ENCODE data around the gene NDUFB11.

The NDUFB11 gene

DNA sequence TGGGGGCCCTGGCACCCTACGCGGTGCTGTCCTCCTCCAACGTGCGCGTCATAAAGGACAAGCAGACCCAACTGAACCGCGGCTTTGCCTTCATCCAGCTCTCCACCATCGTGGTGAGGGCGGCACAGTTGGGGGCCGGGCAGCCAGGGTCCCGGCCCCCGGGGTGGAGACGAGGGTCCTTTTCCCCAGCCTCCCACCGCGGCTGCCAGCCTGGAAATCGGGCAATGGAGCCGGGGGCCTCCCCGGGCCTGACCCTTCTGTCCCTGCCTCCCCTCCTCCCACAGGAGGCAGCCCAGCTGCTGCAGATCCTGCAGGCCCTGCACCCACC, 35.4 kb upstream of the NDUFB11 start:
- H3K36me3 Mint-ChIP-seq (ENCODE audit: low read depth), result peaks cover 22% of the 10 kb centered on the region
- H3K27me3 Mint-ChIP-seq, result no peaks in the 10 kb centered on the region
- no peaks in the 10 kb centered on the region for H3K9me3 Mint-ChIP-seq

DNA sequence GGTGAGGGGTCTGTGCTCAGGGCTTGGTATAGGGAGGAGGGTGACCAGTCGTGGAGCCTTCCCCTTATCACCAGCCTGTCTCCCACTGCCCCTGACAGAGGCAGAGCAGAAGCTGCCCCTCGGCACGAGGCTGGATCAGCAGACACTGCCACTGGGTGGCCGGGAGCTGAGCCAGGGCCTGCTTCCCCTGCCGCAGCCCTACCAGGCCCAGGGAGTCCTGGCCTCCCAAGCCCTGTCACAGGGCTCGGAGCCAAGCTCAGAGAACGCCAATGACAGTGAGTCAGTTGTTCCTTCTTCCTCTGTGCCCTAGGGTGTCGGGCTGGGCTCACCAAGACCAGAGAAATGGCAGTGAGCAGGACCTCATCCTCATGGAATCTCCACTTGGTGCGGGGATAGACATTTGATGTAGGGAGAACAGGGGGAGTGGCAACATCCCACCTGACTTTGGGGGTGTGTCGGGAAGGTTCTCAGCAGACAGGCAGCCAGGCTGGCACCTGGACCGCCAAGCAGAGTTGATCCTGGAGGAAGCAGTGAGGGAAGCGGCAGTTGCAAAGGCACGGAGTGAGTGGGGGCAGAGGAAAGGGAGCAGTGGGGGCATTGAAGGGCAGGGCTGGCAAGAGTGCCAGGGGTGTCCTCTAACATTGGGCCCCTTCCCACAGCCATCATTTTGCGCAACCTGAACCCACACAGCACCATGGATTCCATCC, 34.9 kb upstream of the NDUFB11 start:
- H3K9me3 Mint-ChIP-seq, result no peaks in the 10 kb centered on the region
- H3K4me1 Mint-ChIP-seq (ENCODE audit: low read depth), result peaks cover 2% of the 10 kb centered on the region
- H3K36me3 Mint-ChIP-seq (ENCODE audit: low read depth), result peaks cover 22% of the 10 kb centered on the region
- H3K27me3 Mint-ChIP-seq, result no peaks in the 10 kb centered on the region
- H3K4me3 Mint-ChIP-seq, result no peak overlapping the region
- no peak overlapping the region for H3K27ac Mint-ChIP-seq

More for the DNA sequence above, 35.4 kb upstream of the NDUFB11 start:
- no peak overlapping the region for H3K27ac Mint-ChIP-seq
- H3K4me1 Mint-ChIP-seq (ENCODE audit: low read depth), result peaks cover 2% of the 10 kb centered on the region
- H3K4me3 Mint-ChIP-seq, result no peak overlapping the region

DNA sequence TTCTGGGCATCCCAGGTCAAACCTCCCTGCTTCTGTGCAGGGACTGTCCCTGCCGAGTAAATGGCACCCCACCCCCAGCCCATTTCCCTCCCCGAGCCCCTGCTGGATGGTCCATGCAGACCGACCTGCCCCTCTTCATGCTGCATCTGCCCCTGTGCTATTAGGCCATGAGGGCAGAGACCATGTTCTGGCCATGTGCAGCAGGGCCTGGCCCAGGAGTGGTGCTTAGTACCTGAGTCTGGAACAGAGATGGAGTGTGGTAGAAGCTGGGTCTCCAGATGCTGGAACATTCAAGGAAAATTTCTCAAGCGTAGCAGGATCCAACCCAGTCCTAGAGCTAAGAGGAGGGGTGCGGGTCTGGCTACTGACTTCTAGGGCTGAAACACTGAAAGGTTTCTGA, 33.8 kb upstream of the NDUFB11 start:
- Mint-ChIP-seq H3K9me3 (no peaks in the 10 kb centered on the region), H3K27me3 (no peaks in the 10 kb centered on the region), H3K4me3 (no peak overlapping the region), H3K27ac (no peak overlapping the region), H3K4me1 (ENCODE audit: low read depth) (peaks cover 2% of the 10 kb centered on the region), H3K36me3 (ENCODE audit: low read depth) (peaks cover 22% of the 10 kb centered on the region)

DNA sequence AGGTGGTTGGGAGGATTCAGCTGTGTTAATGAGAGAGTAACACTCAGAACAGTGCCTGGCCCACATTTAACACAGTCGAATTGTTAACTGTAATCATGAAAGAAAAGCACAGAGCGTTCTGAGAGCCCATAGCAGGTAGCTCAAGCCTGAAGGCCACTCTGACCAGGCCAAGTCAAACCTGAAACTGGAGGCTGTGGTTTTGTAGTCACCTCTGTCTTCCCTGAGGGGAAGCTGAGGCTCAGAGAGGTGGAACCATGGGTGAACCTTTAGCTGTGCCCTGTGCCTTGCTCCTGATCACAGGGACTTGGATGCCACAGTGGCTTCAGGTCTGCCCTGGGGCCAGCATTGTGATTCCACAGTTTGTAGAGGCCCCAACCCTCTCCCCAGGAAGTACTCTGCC, 32.6 kb upstream of the NDUFB11 start:
- Mint-ChIP-seq H3K4me3 (no peak overlapping the region), H3K27me3 (no peaks in the 10 kb centered on the region), H3K27ac (no peak overlapping the region), H3K4me1 (ENCODE audit: low read depth) (peaks cover 2% of the 10 kb centered on the region), H3K36me3 (ENCODE audit: low read depth) (peaks cover 31% of the 10 kb centered on the region), H3K9me3 (no peaks in the 10 kb centered on the region)

DNA sequence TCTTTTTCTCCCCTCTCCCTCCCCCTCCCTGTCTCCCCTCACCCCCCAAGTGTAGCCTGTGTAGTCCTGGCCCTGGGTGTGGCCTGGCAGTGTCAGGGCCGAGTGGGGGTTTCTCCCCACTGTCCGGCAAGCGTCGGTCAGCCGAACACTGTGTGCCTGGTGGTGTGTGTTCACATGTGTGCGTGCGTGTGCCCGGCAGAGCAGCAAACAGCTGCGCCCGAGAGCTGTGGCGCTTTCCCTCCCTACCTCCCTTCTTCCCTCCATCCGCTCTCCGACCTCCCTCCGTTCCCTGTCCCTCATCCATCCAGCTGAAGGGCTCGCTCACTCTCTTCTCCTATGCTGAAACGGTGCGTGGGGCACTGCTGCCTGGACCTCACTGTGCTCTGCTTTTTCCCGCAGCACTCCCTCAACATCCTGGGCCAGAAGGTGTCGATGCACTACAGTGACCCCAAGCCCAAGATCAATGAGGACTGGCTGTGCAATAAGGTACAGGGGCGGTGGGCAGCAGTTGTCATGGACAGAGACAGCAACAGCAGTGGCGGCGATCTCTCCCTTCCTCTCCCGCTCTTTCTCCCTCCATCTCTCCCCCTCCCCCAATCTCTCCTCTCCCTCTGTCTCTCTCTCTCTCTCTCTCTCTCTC, 31.7 kb upstream of the NDUFB11 start:
- Mint-ChIP-seq H3K27me3 (no peaks in the 10 kb centered on the region), H3K9me3 (no peaks in the 10 kb centered on the region), H3K27ac (no peak overlapping the region), H3K4me1 (ENCODE audit: low read depth) (peaks cover 2% of the 10 kb centered on the region), H3K4me3 (no peak overlapping the region), H3K36me3 (ENCODE audit: low read depth) (peaks cover 36% of the 10 kb centered on the region)

DNA sequence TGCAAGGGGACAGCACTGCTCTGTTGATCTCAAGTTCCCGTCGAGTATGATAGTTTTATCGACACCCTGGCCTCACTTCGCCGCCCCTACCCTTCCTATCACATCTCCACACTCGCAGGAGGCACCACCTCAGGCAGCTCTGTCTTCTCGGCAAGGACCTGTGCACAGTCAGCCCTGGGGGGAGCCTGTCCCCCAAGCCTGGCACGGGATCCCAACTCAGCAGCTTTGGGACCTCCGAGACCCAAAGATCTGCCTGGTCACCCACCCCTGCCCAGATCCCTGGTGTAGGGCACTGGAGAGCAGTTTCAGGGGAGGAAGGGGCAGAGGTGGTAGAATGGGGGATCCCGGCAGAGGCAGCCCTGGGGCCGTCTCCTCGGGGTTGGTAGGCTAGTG, 31.1 kb upstream of the NDUFB11 start:
- Mint-ChIP-seq H3K27ac (no peak overlapping the region), H3K4me3 (no peak overlapping the region), H3K27me3 (no peaks in the 10 kb centered on the region), H3K4me1 (ENCODE audit: low read depth) (peaks cover 2% of the 10 kb centered on the region), H3K36me3 (ENCODE audit: low read depth) (peaks cover 36% of the 10 kb centered on the region), H3K9me3 (no peaks in the 10 kb centered on the region)

DNA sequence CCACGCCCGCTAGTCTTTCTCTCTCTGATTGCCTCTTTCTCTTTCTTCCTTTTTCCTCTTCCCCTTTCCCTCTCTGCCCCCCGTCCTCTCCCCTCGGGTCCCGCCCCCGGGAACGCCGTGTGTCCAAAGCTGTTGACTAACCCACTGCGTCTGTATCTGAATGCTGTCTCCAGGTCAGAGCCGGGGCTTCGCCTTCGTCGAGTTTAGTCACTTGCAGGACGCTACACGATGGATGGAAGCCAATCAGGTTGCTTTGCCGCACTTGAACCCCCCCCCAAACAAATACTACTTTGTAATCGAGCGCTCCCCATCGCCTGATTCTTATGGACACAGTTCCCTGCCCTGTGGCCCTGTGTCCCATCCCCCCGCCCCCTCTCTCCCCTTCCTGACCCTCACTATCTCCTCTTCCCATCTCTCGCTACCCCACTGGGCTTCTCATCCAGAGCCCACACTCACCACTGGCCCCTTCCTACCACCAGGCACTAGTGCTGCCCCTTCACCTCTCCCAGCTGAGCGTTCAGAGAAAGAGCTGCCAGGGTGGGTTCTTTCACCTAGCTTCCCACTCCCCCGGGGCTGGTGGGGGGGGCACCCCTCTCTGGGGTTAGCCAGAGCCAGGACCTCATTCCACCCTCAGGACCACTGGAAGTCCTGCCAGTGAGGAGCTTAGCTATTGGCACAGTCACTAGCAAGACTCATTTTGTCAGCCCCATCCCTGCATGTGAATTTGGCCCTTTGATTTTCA, 30.5 kb upstream of the NDUFB11 start:
- Mint-ChIP-seq H3K27me3 (no peaks in the 10 kb centered on the region), H3K9me3 (no peaks in the 10 kb centered on the region), H3K27ac (no peak overlapping the region), H3K4me3 (no peak overlapping the region), H3K36me3 (ENCODE audit: low read depth) (peaks cover 36% of the 10 kb centered on the region), H3K4me1 (ENCODE audit: low read depth) (peaks cover 2% of the 10 kb centered on the region)

DNA sequence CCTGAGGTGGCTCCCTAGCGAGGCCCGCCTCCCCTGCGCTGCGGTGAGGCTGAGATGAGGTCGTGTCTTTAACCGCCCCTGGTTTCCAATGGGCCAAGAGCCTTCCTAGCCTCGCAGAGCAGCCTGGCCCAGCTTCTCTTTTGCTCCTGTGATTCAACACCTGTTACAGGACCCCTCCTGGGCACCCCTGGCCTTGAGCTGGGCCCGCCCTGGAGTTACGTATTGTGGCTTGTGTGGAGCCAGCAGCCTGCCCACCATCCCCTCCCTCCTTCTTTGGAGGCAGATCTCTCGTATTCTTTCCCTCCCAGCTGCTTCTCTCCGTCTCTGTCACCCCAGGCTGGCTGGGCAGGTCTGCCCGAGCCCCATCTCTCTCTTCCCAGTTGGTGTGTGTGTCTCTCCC, 29.9 kb upstream of the NDUFB11 start:
- H3K36me3 Mint-ChIP-seq (ENCODE audit: low read depth), result peaks cover 33% of the 10 kb centered on the region
- H3K27me3 Mint-ChIP-seq, result no peaks in the 10 kb centered on the region
- H3K27ac Mint-ChIP-seq, result no peak overlapping the region
- H3K4me1 Mint-ChIP-seq (ENCODE audit: low read depth), result peaks cover 2% of the 10 kb centered on the region
- no peak overlapping the region for H3K4me3 Mint-ChIP-seq
- no peaks in the 10 kb centered on the region for H3K9me3 Mint-ChIP-seq

DNA sequence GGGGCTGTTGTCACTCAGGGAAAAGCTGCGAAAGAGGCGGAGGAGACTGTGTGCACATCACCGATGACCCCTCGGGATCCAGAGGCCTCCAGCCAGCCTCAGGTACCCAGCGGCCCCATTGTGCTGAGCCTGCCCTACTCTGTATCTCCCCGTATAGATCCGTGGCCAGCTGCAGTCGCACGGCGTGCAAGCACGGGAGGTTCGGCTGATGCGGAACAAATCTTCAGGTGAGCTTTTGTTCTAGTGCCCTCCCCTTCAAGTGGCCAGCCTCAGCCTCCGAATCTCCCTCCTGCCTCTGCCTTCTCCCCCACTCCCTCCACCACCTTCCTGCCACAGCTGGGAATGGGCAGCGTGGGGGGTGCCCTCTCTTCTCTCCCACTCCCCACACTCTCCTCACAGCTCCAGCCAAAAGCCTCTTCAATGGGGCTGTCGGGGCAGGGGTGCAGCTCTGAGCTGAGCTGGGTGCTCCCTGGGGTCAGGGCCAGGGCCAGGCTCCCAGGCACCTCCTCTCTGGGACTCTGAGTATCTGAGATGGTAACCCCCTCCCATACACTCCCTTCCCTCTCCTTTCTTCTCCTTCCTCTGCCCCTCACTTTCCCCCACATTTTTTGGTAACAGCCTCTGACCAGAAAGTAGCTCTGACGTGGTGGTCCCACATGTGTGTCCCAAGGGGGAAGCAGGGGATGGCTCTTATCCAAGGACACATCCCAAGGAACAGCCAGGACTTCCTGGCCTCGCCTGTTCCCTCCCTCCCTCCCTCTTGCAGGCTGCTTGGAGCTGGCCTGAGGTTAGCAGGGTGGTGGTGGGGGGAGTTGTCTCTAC, 28.7 kb upstream of the NDUFB11 start:
- H3K27me3 Mint-ChIP-seq, result no peaks in the 10 kb centered on the region
- H3K4me3 Mint-ChIP-seq, result no peak overlapping the region
- no peaks in the 10 kb centered on the region for H3K9me3 Mint-ChIP-seq
- H3K4me1 Mint-ChIP-seq (ENCODE audit: low read depth), result peaks cover 2% of the 10 kb centered on the region
- peaks cover 26% of the 10 kb centered on the region for H3K36me3 Mint-ChIP-seq (ENCODE audit: low read depth)
- H3K27ac Mint-ChIP-seq, result no peak overlapping the region

DNA sequence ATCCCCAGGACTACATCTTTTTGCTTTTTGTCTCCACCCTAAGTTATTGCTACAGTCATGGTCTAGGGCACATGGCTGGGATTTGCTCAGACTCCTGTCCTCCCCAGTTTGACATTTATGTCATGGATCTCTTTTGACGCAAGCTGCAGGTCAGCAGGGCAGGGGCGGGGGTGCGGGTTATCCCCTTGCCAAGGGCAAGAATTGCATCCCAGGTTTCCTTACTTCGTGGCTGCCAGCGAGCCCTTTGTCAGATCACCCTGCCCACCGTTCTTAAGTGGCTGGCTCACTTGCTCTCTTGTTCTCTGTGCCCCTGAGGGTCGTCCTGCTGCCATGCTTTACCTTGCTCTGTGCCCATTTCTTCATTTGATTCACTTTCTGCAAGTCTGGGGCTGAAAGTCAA, 28.0 kb upstream of the NDUFB11 start:
- no peak overlapping the region for H3K4me3 Mint-ChIP-seq
- peaks cover 4% of the 10 kb centered on the region for H3K4me1 Mint-ChIP-seq (ENCODE audit: low read depth)
- H3K36me3 Mint-ChIP-seq (ENCODE audit: low read depth), result peaks cover 22% of the 10 kb centered on the region
- H3K27ac Mint-ChIP-seq, result no peak overlapping the region
- H3K9me3 Mint-ChIP-seq, result no peaks in the 10 kb centered on the region
- no peaks in the 10 kb centered on the region for H3K27me3 Mint-ChIP-seq

DNA sequence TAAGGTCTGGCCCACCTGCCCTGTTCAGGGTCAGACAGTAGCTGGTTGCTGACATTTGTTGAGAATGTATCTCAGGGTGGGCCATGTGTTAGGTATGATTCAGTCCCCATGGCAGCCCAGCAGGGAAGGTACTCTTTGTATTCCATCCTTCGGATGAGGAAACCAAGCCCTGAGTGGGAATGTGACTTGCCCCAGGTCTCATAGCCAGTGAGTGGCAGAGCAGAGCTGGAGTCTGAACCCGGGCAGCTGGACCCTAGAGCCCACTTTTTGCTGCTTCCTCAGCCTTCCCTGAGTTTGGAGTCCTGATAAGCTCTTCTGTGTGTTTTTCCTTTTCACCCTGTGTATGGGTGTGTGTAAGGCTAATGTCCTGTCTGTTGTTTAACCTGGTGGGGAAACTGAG, 27.5 kb upstream of the NDUFB11 start:
- Mint-ChIP-seq H3K4me3 (no peak overlapping the region), H3K4me1 (ENCODE audit: low read depth) (peaks cover 4% of the 10 kb centered on the region), H3K27ac (no peak overlapping the region), H3K36me3 (ENCODE audit: low read depth) (peaks cover 21% of the 10 kb centered on the region), H3K27me3 (no peaks in the 10 kb centered on the region), H3K9me3 (no peaks in the 10 kb centered on the region)

DNA sequence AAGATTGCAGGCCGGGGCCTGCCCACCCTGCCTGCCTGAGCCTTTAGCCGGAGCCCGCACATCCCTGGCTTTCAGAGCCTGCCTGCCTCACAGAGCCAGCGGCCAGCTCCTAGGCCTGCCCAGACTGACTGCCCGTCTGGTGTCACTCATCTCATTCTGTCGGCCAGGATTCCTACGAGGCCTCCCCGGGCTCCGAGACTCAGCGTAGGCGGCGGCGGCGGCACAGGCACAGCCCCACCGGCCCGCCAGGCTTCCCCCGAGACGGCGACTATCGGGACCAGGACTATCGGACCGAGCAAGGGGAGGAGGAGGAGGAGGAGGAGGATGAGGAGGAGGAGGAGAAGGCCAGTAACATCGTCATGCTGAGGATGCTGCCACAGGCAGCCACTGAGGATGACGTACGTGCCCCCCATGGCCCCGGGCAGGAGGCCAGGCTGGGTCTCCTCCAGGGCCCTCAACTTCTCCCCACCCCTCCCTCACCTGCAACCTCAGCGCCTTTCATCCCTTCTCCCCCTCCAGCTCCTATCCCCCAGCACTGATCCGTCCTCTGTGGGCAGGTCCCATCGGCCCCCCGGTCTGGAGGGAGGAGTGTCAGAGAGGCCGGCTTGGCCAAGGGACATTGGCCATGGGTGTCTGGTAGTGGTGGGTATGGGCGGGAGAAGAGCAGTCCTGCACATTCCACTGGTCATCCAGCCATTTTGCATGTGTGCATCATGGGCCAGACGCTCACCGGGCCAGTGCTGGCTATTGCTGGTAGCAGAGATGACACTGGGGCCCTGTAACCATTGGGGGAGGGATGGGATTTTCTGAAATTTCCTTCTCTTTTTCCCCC, 26.6 kb upstream of the NDUFB11 start:
- H3K27ac Mint-ChIP-seq, result no peak overlapping the region
- H3K27me3 Mint-ChIP-seq, result no peaks in the 10 kb centered on the region
- H3K4me3 Mint-ChIP-seq, result no peak overlapping the region
- H3K9me3 Mint-ChIP-seq, result no peaks in the 10 kb centered on the region
- H3K4me1 Mint-ChIP-seq (ENCODE audit: low read depth), result peaks cover 4% of the 10 kb centered on the region
- peaks cover 13% of the 10 kb centered on the region for H3K36me3 Mint-ChIP-seq (ENCODE audit: low read depth)

DNA sequence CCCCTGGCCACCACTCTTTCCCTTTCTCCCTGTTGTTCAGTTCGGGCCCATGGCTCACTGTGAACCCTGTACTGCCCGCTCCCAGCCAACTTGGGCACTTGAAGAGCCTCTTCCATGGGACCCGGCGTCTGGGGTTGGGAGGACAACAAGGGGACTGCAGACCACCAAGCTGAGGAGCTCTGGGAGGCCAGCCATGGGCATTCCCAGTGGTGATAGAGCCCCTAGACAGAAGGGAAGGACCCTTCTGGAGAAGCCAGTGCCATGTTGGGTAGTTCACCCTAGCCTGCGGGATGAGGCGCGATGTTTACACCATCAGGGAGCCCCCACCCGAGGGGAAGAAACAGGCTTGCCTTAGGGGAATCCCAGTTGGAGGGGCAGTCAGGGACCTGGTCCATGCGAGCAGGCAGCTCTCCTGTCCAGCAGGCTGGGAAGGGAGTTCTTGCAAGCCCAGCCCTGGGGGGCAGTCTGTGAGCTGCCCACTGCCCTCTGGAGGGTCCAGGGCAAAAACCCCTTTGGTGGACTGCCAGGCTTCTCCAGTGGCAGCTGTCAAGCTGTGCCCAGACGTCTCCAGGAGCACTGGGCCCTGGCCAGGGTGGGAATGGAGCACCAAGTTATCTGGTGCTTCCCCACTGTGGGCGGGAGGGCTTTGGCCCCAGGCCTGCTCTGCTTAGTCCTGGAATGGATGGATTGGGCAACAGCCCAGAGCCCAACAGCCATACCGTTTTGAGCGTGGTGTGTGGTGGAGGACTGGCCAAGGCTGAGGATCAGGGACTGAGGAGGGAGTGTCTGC, 25.4 kb upstream of the NDUFB11 start:
- Mint-ChIP-seq H3K4me1 (ENCODE audit: low read depth) (peaks cover 4% of the 10 kb centered on the region), H3K27me3 (no peaks in the 10 kb centered on the region), H3K9me3 (no peaks in the 10 kb centered on the region), H3K4me3 (no peak overlapping the region), H3K36me3 (ENCODE audit: low read depth) (peaks cover 14% of the 10 kb centered on the region), H3K27ac (no peak overlapping the region)

DNA sequence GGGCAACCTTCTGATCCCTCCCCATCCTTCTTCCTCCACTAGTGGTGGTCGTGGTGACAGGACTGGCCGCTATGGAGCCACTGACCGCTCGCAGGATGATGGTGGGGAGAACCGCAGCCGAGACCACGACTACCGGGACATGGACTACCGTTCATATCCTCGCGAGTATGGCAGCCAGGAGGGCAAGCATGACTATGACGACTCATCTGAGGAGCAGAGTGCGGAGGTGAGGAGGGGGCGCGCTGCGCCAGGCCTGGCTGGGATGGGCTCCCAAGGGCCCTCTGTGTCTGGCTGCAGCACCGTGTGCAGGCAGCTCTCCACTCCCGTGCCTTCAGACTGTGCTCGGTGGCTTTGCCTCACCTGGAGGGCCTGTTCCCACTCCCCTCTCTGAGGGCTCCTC, 24.8 kb upstream of the NDUFB11 start:
- Mint-ChIP-seq H3K4me1 (ENCODE audit: low read depth) (peaks cover 4% of the 10 kb centered on the region), H3K27ac (no peak overlapping the region), H3K9me3 (no peaks in the 10 kb centered on the region), H3K36me3 (ENCODE audit: low read depth) (peaks cover 21% of the 10 kb centered on the region), H3K27me3 (no peaks in the 10 kb centered on the region), H3K4me3 (no peak overlapping the region)
